ENCODE data around the gene BMF. TPM values are rescaled to one million over a fixed set of nuclear protein-coding genes. Genes with fewer than 3 reads are reported as not detected.

The BMF gene
- total and polyA plus RNA-seq, 3 donors from 2014 or later = 4.9 to 7.7 (median 6.9) TPM

DNA sequence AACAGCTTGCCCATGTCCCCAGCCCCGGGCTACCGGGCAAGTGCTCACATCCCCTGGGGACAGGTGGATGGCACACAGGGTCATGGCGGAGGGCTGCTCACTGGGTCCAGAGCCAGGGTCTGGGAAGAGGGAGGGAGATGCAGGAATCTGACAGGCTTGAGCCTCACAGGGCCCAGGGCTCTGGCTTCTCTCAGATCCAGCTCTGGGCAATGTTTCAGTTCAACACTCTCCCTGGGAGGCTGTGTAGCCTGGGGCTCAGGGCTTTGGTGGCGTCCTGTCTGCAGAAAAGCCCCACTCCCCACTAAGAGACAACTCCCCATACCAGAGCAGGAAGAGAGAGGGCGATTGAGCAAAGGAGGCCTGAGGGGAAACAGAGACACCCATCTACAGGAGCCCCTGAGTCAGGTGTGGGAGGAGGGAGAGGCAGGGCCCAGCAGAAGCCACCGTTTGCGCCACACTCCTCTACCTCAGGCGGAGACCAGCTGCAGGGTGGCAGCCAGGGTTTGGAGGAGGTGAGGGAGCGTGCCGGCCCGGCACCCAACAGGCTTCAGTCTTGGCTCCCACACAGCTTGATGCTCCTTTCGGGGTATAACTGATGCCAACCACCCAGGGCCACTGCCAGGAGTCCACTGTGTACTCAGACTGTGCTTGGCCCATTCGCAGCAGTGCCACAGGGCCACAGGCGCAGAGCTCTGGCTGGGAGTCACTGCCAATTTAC, 52.9 kb downstream of the BMF start:
- no peak overlapping the region for H3K27ac ChIP-seq
- H3K27me3 ChIP-seq = no peaks in the 10 kb centered on the region
- intact Hi-C loops (cut with DNase I; ENCODE audit: low total_unique reads) = no loop called here
- TF ChIP-seq POLR2A (IDR thresholded peaks at IDR 0.05) = no peak
- TF ChIP-seq, protein P1, sequence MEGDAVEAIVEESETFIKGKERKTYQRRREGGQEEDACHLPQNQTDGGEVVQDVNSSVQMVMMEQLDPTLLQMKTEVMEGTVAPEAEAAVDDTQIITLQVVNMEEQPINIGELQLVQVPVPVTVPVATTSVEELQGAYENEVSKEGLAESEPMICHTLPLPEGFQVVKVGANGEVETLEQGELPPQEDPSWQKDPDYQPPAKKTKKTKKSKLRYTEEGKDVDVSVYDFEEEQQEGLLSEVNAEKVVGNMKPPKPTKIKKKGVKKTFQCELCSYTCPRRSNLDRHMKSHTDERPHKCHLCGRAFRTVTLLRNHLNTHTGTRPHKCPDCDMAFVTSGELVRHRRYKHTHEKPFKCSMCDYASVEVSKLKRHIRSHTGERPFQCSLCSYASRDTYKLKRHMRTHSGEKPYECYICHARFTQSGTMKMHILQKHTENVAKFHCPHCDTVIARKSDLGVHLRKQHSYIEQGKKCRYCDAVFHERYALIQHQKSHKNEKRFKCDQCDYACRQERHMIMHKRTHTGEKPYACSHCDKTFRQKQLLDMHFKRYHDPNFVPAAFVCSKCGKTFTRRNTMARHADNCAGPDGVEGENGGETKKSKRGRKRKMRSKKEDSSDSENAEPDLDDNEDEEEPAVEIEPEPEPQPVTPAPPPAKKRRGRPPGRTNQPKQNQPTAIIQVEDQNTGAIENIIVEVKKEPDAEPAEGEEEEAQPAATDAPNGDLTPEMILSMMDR (IDR thresholded peaks at IDR 0.05) = no peak
- no peak overlapping the region for H3K4me3 ChIP-seq
- no peaks in the 10 kb centered on the region for H3K36me3 ChIP-seq (ENCODE audit: low read depth, missing control alignments)
- no peaks in the 10 kb centered on the region for H3K4me1 ChIP-seq
- H3K9me3 ChIP-seq = no peaks in the 10 kb centered on the region
- WGBS, 2 donors = 85 to 88% methylated on average over 9 to 14 of the region's 14 CpGs
- DNase-seq = no peak

DNA sequence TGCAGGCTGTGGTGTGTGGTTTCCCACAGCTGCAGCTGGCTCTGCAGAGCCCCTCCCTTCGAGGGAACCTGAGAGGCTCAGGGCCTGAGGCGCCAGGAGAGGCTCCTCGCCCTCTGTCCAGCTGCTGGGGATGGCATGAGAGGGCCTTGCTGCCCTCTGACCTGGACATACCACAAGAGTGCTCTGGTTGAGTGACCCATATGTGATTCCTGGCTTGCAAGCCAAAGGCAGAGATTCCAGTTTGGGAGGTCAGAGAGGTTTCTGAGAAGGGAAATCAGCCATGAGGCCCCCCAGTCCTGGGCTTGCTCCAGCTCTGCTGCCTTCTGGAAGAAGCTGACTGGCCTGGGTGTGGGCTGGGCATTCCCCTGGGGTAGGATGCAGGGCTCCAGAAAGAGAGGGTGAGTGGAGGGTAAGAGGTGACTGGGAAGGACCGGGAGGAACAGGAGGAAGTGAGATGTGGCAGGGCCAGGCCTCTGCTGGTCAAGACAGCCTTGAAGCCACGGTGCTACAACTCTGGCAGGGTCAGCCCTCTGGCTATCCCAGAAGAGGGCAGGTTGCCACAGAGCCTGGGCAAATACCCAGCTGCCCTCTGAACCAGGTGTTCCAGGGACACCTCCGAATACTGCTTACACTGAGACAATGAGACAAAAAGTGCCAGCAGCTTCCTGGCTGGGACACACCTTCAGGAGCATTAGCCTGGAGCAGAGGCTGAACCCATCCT, 53.7 kb downstream of the BMF start:
- intact Hi-C loops (cut with DNase I; ENCODE audit: low total_unique reads) = no loop called here
- 55 to 58% methylated on average over 3 to 6 of the region's 6 CpGs for WGBS, 2 donors
- H3K27me3 ChIP-seq = no peaks in the 10 kb centered on the region
- no peaks in the 10 kb centered on the region for H3K9me3 ChIP-seq
- DNase-seq = no peak
- no peak overlapping the region for H3K27ac ChIP-seq
- no peaks in the 10 kb centered on the region for H3K36me3 ChIP-seq (ENCODE audit: low read depth, missing control alignments)
- H3K4me3 ChIP-seq = no peak overlapping the region
- TF ChIP-seq POLR2A (IDR thresholded peaks at IDR 0.05) = no peak
- TF ChIP-seq, protein P1 (IDR thresholded peaks at IDR 0.05) = no peak
- H3K4me1 ChIP-seq = no peaks in the 10 kb centered on the region

DNA sequence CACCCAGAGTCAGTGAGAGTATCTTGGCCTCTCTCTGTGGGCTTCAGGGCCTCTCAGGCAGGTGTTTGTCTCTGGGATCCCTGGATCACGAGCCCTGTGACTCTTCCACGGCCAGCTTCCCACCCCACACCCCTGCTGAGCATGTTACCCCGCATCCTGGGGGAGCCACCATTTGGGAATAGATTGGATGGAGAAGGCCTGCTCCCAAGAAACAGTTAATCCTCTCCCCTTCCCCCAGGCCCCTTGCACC, 54.1 kb downstream of the BMF start:
- no peak for DNase-seq
- intact Hi-C loops (cut with DNase I; ENCODE audit: low total_unique reads) = no loop called here
- H3K4me1 ChIP-seq = no peaks in the 10 kb centered on the region
- no peaks in the 10 kb centered on the region for H3K36me3 ChIP-seq (ENCODE audit: low read depth, missing control alignments)
- H3K4me3 ChIP-seq = no peak overlapping the region
- WGBS, 2 donors = 96% methylated on average over 3 of the region's 3 CpGs; no CpG with 5 or more reads in 1 of the 2 donors
- H3K27me3 ChIP-seq = no peaks in the 10 kb centered on the region
- TF ChIP-seq, protein P1 (IDR thresholded peaks at IDR 0.05) = no peak
- no peak for TF ChIP-seq POLR2A (IDR thresholded peaks at IDR 0.05)
- H3K9me3 ChIP-seq = no peaks in the 10 kb centered on the region
- H3K27ac ChIP-seq = no peak overlapping the region

DNA sequence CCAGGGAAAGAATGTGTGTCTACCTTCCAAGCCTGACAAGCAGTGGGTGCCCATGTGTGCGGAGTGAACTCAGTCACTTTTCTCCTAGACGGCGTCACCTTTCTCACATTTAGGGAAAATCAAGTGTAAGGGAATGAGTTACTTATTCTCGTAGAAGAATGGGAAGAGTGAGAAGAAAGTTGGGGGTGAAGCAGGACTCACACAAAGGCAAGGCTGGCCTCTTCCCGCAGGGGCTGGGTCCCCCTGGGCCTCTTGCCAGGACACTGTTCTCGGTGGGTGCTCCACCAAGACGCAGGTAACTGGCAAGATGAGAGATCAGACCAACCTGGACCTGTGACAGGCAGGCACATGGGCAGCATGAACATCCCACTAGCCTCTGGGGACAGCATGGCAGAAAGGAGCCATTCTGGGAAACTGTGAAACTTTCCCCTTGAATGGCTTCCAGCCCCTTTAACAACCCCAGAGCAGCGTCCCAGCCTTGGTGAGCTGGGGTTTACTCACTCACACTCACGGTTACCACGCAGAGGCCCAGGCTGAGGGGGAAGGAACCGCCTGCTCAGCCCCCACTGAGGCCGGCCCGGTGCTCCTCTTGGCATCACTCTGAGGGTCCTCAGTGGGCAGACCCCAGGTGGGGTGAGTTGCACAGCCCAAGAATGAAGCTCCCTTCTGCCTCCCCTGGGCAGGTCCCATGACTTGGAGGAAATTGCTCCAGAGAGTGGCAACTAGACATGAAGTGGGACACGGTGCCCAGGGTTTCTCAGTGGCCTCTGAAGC, 54.7 kb downstream of the BMF start:
- H3K27ac ChIP-seq = no peak overlapping the region
- no peaks in the 10 kb centered on the region for H3K9me3 ChIP-seq
- H3K4me3 ChIP-seq = no peak overlapping the region
- TF ChIP-seq, protein P1 (IDR thresholded peaks at IDR 0.05) = no peak
- no peak for TF ChIP-seq POLR2A (IDR thresholded peaks at IDR 0.05)
- H3K4me1 ChIP-seq = no peaks in the 10 kb centered on the region
- intact Hi-C loops (cut with DNase I; ENCODE audit: low total_unique reads) = no loop called here
- DNase-seq = no peak
- 84 to 94% methylated on average over 7 to 14 of the region's 14 CpGs for WGBS, 2 donors
- H3K27me3 ChIP-seq = no peaks in the 10 kb centered on the region
- H3K36me3 ChIP-seq (ENCODE audit: low read depth, missing control alignments) = no peaks in the 10 kb centered on the region

Measured in testis (tissue), 3 donors.